ENCODE results near the gene SLC51A. TPM values are rescaled to one million over a fixed set of nuclear protein-coding genes. Genes with fewer than 3 reads are reported as not detected.

The SLC51A gene
- total and polyA plus RNA-seq, 2 of the 13 experiments (the other 11 are each of a cell fraction or from before 2014, with no cell fraction given): 4.3 to 48.8 TPM

DNA sequence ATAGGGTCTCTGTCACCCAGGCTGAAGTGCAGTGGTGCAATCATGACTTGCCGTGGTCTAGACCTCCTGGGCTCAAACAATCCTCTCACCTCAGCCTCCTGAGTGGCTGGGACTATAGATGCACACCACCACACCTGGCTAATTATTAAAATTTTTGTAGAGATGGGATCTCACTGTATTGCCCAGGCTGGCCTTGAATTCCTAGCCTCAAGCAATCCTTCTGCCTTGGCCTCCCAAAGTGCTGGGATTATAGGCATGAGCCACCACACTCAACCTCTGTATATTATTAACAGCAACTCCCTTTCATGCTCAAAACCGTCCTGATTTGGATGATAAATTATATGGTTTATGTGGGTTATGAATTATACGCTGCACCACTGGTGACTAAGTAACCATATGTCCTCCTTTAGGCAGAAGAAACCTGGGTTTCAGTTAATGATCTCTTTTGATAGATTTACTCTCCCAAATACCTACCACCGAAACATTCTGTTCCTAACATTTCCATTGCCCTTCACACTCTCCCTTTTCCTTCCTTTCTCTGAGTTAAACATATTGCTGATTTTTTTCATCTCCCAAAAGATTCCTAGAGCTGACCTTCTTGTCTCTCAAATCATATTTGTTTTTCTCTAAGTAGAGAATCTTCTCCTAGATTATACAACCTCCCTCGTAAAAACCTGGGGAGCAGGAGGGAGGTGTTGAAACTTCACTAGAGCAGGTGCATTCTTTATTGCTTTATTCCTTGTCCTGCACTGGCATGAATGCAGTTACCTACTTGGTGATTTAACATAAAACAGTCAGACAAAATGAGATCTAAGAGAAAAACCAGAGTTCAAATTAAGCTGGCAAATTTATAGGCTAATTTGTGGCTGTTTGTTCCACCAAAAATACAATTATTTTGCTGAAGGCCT is 38.3 kb downstream of the SLC51A start:
- intact Hi-C loops (cut with micrococcal nuclease; ENCODE audit: unreplicated experiment) (loop anchor here (2.0 kb wide), 1 partner anchor 38 kb away; no protein-coding TSS in a partner anchor), in situ Hi-C loops (cut with HindIII; ENCODE audit: extremely low pct_ligation_motif_present, low pct_unique_long_range_greater_than_20kb) (loop anchor here (5.0 kb wide), 1 partner anchor 263 kb away; the partner anchor contains the start of gene SMCO1)
- WGBS (ENCODE audit: low lambda C conversion rate): 94% methylated on average over 5 of the region's 5 CpGs
- no peak overlapping the region for H3K4me3 ChIP-seq (replicated peaks in 1 of 3; ENCODE audit: insufficient read depth in 1 of 3, low read depth in 2 of 3, low read length in 3 of 3)
- ATAC-seq: no peak
- POLR2A ChIA-PET: no interaction called here
- CTCF ChIA-PET (ENCODE audit: low intra/inter-chr PET ratio, low total read pairs): interaction anchor here (1.3 to 3.0 kb wide), 2 partner anchors 37 to 265 kb away, joined by 6 to 28 read pairs; no protein-coding TSS in a partner anchor
- H3K79me2 ChIP-seq (ENCODE audit: insufficient read depth, low read length): no peaks in the 10 kb centered on the region
- FAIRE-seq: no peak
- H3K27me3 ChIP-seq (ENCODE audit: control insufficient read depth in 1 of 2, insufficient read depth in 2 of 2, low read length in 2 of 2): no peaks in the 10 kb centered on the region
- no peak for DNase-seq (ENCODE audit: low spot score)
- no peak overlapping the region for H3K4me2 ChIP-seq (ENCODE audit: low read depth, low read length)
- no peak overlapping the region for H2AFZ ChIP-seq (ENCODE audit: low read length)
- H3K27ac ChIP-seq (ENCODE audit: extremely low read length, insufficient read depth, low read length): peak overlapping the region; percentile 48
- TSS peak; percentile 39 for BruUV-seq (replicated peaks)
- no peaks in the 10 kb centered on the region for H4K20me1 ChIP-seq (ENCODE audit: insufficient read depth, low read length)
- H3K9me3 ChIP-seq (ENCODE audit: low read length): no peaks in the 10 kb centered on the region
- H3K9ac ChIP-seq (ENCODE audit: insufficient read depth, low read depth, low read length): no peak overlapping the region
- H3K4me1 ChIP-seq (ENCODE audit: insufficient read depth, low read length): peaks cover 17% of the 10 kb centered on the region
- TF ChIP-seq ZNF180 (CRISPR knock-in tag; IDR thresholded peaks at IDR 0.05; ENCODE audit: borderline replicate concordance, low read depth): no peak
- TF ChIP-seq, protein P1, sequence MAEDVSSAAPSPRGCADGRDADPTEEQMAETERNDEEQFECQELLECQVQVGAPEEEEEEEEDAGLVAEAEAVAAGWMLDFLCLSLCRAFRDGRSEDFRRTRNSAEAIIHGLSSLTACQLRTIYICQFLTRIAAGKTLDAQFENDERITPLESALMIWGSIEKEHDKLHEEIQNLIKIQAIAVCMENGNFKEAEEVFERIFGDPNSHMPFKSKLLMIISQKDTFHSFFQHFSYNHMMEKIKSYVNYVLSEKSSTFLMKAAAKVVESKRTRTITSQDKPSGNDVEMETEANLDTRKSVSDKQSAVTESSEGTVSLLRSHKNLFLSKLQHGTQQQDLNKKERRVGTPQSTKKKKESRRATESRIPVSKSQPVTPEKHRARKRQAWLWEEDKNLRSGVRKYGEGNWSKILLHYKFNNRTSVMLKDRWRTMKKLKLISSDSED (CRISPR knock-in tag; IDR thresholded peaks at IDR 0.05): no peak
- peak; percentile 68; the same call in 1 of the 2 replicates for TF ChIP-seq ZNF121 (CRISPR knock-in tag; IDR thresholded peaks at IDR 0.05)
- no peak for TF ChIP-seq ZFP36L1 (CRISPR knock-in tag; IDR thresholded peaks at IDR 0.05)
- peaks cover 0 to 12% of the 10 kb centered on the region in 2 experiments; a peak in 1 of 5 replicates for H3K36me3 ChIP-seq (replicated peaks in 1 of 2; ENCODE audit: control insufficient read depth in 1 of 2, insufficient read depth in 2 of 2, low read length in 2 of 2)

DNA sequence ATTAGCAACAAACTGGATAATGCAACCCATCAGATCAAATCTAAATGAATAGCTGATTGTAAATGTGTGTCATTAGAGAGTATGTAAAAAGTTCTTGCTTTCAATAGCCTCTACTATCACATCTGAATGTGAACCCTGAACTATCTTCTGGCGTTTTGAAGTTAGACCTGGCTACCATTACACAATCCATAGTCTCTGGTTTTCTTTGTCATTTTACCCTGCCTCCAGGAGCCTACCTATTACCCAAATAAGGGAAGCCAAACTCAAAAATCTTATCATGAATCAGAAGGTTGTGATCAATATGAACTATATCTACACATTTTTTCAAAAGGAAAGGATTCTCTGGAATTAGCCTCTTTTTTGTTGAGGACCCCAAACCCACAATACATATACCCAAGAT is 39.4 kb downstream of the SLC51A start:
- H3K9me3 ChIP-seq (ENCODE audit: low read length): no peaks in the 10 kb centered on the region
- no peak overlapping the region for H3K9ac ChIP-seq (ENCODE audit: insufficient read depth, low read depth, low read length)
- peaks cover under 1% of the 10 kb centered on the region for H3K79me2 ChIP-seq (ENCODE audit: insufficient read depth, low read length)
- no peak overlapping the region for H2AFZ ChIP-seq (ENCODE audit: low read length)
- peak overlapping the region; percentile 48 for H3K27ac ChIP-seq (ENCODE audit: extremely low read length, insufficient read depth, low read length)
- peak; percentile 77 for ATAC-seq
- H3K4me2 ChIP-seq (ENCODE audit: low read depth, low read length): no peak overlapping the region
- in situ Hi-C loops (cut with HindIII; ENCODE audit: extremely low pct_ligation_motif_present, low pct_unique_long_range_greater_than_20kb): loop anchor here (5.0 kb wide), 1 partner anchor 262 kb away; the partner anchor contains the start of gene SMCO1
- 0% methylated on average over 1 of the region's 1 CpG for WGBS (ENCODE audit: low lambda C conversion rate)
- ChIA-PET POLR2A (no interaction called here), CTCF (ENCODE audit: low intra/inter-chr PET ratio, low total read pairs) (interaction anchor here (3.0 kb wide), 1 partner anchor 264 kb away, joined by 28 read pairs; no protein-coding TSS in a partner anchor)
- intact Hi-C loops (cut with micrococcal nuclease; ENCODE audit: unreplicated experiment): loop anchor here (2.0 kb wide), 1 partner anchor 37 kb away; no protein-coding TSS in a partner anchor
- DNase-seq (ENCODE audit: low spot score): peak; percentile 53
- H3K4me3 ChIP-seq (replicated peaks in 1 of 3; ENCODE audit: insufficient read depth in 1 of 3, low read depth in 2 of 3, low read length in 3 of 3): no peak overlapping the region
- H3K36me3 ChIP-seq (replicated peaks in 1 of 2; ENCODE audit: control insufficient read depth in 1 of 2, insufficient read depth in 2 of 2, low read length in 2 of 2): peaks cover 0 to 12% of the 10 kb centered on the region in 2 experiments; a peak in 2 of 5 replicates
- FAIRE-seq: peak; percentile 71
- no peaks in the 10 kb centered on the region for H3K27me3 ChIP-seq (ENCODE audit: control insufficient read depth in 1 of 2, insufficient read depth in 2 of 2, low read length in 2 of 2)
- peaks cover 17% of the 10 kb centered on the region for H3K4me1 ChIP-seq (ENCODE audit: insufficient read depth, low read length)
- no peaks in the 10 kb centered on the region for H4K20me1 ChIP-seq (ENCODE audit: insufficient read depth, low read length)
- BruUV-seq (replicated peaks): no TSS peak
- TF ChIP-seq SRF (IDR thresholded peaks at IDR 0.05; ENCODE audit: low read depth, low read length) (peak; percentile 89), MIER3 (CRISPR knock-in tag; IDR thresholded peaks at IDR 0.05; ENCODE audit: borderline replicate concordance) (no peak), CEBPB (IDR thresholded peaks at IDR 0.05; ENCODE audit: borderline replicate concordance, low read depth, low read length) (peak; percentile 68), ZBTB38 (CRISPR knock-in tag; IDR thresholded peaks at IDR 0.05) (no peak)
- TF ChIP-seq, protein P2, sequence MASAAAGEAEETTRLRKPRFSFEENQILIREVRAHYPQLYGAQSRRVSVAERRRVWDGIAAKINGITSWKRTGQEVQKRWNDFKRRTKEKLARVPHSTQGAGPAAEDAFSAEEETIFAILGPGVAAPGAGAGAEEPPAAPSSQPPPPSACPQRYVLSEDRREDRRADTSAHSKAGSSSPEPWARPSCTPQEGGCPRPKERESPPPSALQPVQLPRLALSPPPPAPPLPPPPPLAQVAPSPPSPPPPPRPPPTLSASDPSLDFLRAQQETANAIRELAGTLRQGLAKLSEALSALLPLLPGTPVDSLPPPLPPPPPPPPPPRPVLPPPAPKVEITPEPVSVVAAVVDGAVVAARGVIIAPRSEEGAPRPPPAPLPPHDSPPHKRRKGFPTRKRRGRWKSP (CRISPR knock-in tag; IDR thresholded peaks at IDR 0.05): no peak
- TF ChIP-seq, protein P3, sequence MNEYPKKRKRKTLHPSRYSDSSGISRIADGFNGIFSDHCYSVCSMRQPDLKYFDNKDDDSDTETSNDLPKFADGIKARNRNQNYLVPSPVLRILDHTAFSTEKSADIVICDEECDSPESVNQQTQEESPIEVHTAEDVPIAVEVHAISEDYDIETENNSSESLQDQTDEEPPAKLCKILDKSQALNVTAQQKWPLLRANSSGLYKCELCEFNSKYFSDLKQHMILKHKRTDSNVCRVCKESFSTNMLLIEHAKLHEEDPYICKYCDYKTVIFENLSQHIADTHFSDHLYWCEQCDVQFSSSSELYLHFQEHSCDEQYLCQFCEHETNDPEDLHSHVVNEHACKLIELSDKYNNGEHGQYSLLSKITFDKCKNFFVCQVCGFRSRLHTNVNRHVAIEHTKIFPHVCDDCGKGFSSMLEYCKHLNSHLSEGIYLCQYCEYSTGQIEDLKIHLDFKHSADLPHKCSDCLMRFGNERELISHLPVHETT (CRISPR knock-in tag; conservative IDR thresholded peaks at IDR 0.05): no peak
- TF ChIP-seq, protein P4, sequence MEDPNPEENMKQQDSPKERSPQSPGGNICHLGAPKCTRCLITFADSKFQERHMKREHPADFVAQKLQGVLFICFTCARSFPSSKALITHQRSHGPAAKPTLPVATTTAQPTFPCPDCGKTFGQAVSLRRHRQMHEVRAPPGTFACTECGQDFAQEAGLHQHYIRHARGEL (CRISPR knock-in tag; IDR thresholded peaks at IDR 0.05): no peak
